ENCODE data around the gene C10orf120. TPM values are rescaled to one million over a fixed set of nuclear protein-coding genes. Genes with fewer than 3 reads are reported as not detected.

The C10orf120 gene
- total and polyA plus RNA-seq, 9 donors: not detected

DNA sequence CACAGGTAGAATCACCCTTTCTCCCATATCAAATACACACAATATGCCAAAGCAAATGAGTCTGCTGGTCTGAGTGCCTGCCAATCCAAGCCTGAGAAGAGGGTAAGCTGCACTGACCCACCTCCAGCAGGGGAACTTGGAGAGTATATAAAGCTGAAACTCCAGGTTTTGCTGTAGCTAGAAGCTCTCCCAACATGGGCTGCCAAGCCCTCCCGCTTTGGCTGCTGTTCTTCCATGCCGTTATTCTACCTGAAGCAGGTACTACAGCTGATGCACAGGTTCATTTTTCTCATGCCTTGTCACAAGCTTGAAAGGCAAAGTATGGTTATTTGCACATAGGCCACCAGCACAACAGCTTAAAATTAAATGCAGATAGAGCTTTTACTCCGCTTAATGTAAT, 21.5 kb upstream of the C10orf120 start:
- intact Hi-C loops (cut with DNase I): no loop called here
- WGBS, 3 donors: 87 to 89% (median 89%) methylated on average over 3 of the region's 3 CpGs
- H3K27me3 ChIP-seq: no peaks in the 10 kb centered on the region
- no peak overlapping the region for H3K4me3 ChIP-seq
- no peaks in the 10 kb centered on the region for H3K36me3 ChIP-seq
- no peaks in the 10 kb centered on the region for H3K9me3 ChIP-seq
- no peaks in the 10 kb centered on the region for H3K4me1 ChIP-seq (ENCODE audit: insufficient read depth)
- no peak overlapping the region for H3K27ac ChIP-seq
- no peak for DNase-seq
- TF ChIP-seq EP300 (IDR thresholded peaks at IDR 0.05): no peak

DNA sequence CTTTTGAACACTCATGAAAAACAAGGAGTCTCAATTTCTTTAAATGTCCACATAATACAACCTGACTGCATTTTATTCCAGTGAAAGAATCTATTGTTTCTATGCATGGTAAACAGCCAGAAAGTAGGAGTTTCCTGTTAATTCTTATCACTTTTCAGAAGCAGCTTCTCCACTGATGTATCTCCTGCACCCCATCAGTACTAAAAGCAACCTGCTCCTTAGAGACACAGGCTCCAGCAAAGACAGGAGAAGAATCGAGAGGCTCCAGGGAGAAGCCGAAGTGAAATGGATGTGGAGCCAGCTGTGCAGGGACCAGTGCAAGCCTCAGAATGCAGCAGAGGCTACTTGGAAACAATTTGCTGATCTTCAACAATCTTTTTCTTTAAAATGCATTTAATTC, 16.4 kb upstream of the C10orf120 start:
- Histone ChIP-seq H3K4me3 (no peak overlapping the region), H3K36me3 (no peaks in the 10 kb centered on the region), H3K27me3 (no peaks in the 10 kb centered on the region), H3K4me1 (ENCODE audit: insufficient read depth) (no peaks in the 10 kb centered on the region), H3K9me3 (no peaks in the 10 kb centered on the region), H3K27ac (no peak overlapping the region)
- intact Hi-C loops (cut with DNase I): no loop called here
- no peak for TF ChIP-seq POLR2A (IDR thresholded peaks at IDR 0.05)
- 42 to 61% (median 42%) methylated on average over 2 of the region's 2 CpGs for WGBS, 3 donors
- DNase-seq: no peak

DNA sequence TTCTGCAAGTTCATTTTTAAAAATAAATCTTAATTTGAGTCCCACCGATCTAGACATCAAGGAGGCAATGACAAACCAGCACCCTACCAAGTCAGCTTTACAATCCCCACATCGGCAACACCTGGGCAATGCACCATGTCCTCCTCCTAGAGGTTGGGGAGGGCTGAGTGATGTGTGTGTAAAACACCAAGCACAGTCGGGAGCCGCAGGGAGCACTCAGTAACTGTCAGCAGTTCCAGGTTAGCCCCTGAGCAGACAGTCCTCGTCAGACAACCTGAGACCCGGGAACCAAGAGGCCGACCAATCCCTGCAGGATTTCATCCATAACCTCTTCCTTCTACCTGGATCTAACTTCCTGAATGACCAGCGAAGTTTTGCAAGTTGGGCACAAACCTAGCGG, 15.9 kb upstream of the C10orf120 start:
- DNase-seq: no peak
- Histone ChIP-seq H3K4me1 (ENCODE audit: insufficient read depth) (no peaks in the 10 kb centered on the region), H3K36me3 (no peaks in the 10 kb centered on the region), H3K27me3 (no peaks in the 10 kb centered on the region), H3K27ac (no peak overlapping the region), H3K4me3 (no peak overlapping the region), H3K9me3 (no peaks in the 10 kb centered on the region)
- WGBS, 3 donors: 67 to 70% (median 67%) methylated on average over 9 of the region's 9 CpGs
- intact Hi-C loops (cut with DNase I): no loop called here
- TF ChIP-seq EP300 (IDR thresholded peaks at IDR 0.05): no peak
- TF ChIP-seq, protein P1, sequence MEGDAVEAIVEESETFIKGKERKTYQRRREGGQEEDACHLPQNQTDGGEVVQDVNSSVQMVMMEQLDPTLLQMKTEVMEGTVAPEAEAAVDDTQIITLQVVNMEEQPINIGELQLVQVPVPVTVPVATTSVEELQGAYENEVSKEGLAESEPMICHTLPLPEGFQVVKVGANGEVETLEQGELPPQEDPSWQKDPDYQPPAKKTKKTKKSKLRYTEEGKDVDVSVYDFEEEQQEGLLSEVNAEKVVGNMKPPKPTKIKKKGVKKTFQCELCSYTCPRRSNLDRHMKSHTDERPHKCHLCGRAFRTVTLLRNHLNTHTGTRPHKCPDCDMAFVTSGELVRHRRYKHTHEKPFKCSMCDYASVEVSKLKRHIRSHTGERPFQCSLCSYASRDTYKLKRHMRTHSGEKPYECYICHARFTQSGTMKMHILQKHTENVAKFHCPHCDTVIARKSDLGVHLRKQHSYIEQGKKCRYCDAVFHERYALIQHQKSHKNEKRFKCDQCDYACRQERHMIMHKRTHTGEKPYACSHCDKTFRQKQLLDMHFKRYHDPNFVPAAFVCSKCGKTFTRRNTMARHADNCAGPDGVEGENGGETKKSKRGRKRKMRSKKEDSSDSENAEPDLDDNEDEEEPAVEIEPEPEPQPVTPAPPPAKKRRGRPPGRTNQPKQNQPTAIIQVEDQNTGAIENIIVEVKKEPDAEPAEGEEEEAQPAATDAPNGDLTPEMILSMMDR (IDR thresholded peaks at IDR 0.05): no peak
- no peak for TF ChIP-seq POLR2A (IDR thresholded peaks at IDR 0.05)

DNA sequence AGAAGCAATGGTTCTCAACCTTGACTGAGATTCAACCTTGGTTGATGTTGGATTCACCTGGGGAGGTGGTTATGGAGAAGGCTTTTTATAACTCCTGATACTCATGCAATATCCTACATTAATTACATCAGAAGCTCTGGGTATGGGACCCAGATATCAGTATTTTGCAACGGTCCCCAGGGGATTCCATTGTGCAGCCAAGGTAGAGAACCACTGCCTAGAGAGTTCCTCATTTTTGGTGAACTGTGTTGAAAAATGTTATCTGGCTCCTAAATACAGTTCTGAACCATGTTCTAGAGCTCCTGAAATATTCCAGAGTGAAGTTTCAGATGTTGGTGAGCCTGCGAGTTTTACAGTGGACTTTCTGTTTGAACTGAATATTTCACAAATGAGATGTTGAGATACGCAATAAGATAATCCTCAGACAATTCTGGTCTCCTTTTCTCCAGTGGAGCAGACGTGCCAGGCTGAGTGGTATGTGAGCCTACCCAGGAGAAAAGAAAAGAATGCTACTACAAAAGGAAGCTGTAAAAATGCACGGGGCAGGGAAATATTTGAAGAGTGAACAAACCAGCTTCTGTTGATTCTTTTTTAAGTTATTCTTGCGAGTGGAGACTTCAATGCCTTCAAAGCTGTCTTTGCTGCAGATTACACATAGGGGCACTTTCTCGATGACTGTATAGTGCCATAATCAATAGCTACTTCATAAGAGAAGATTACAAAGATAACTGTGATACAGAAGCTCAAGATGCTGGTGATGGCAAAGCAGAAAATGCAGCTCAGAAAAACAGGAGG, 13.6 kb upstream of the C10orf120 start:
- no peak overlapping the region for H3K27ac ChIP-seq
- H3K4me1 ChIP-seq (ENCODE audit: insufficient read depth): no peaks in the 10 kb centered on the region
- 59 to 71% (median 67%) methylated on average over 7 of the region's 7 CpGs for WGBS, 3 donors
- H3K36me3 ChIP-seq: no peaks in the 10 kb centered on the region
- TF ChIP-seq EP300 (IDR thresholded peaks at IDR 0.05) (no peak), POLR2A (IDR thresholded peaks at IDR 0.05) (no peak)
- TF ChIP-seq, protein P1 (IDR thresholded peaks at IDR 0.05): no peak
- no peak for DNase-seq
- H3K9me3 ChIP-seq: no peaks in the 10 kb centered on the region
- no peaks in the 10 kb centered on the region for H3K27me3 ChIP-seq
- intact Hi-C loops (cut with DNase I): no loop called here
- no peak overlapping the region for H3K4me3 ChIP-seq

DNA sequence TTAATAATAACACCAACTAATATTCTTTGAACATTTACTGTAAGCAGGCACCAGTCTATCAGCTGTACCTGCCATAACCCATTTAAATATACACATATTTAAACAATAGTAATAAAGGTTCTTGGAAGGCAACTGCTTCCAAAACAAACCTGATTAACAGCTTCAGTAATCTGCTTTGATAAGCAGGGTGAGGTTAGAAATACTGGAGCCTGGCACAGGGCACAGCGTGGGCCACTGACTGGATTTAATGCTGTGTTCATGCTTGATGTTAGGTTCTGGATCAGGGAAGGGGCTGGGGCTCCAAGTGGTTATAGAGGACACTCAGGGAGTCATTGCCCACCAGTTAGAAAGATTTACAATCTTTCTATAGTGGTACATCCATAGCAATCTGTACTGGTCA, 10.9 kb upstream of the C10orf120 start:
- Histone ChIP-seq H3K9me3 (no peaks in the 10 kb centered on the region), H3K36me3 (no peaks in the 10 kb centered on the region)
- 56 to 62% (median 57%) methylated on average over 1 of the region's 1 CpG for WGBS, 3 donors

More for the DNA sequence above, 10.9 kb upstream of the C10orf120 start:
- Histone ChIP-seq H3K27me3 (no peaks in the 10 kb centered on the region), H3K27ac (no peak overlapping the region), H3K4me1 (ENCODE audit: insufficient read depth) (no peaks in the 10 kb centered on the region), H3K4me3 (no peak overlapping the region)
- TF ChIP-seq, protein P1 (IDR thresholded peaks at IDR 0.05): no peak
- TF ChIP-seq EP300 (IDR thresholded peaks at IDR 0.05) (no peak), POLR2A (IDR thresholded peaks at IDR 0.05) (no peak)
- DNase-seq: no peak
- intact Hi-C loops (cut with DNase I): no loop called here
